Measurements from ENCODE around the gene HLA-DPA1.
"Not testable (repeated sequence)": the region's sequence is repeated elsewhere in the genome, so short reads cannot be mapped to it uniquely, and the experiment has no call there.

HLA-DPA1 gene

DNA sequence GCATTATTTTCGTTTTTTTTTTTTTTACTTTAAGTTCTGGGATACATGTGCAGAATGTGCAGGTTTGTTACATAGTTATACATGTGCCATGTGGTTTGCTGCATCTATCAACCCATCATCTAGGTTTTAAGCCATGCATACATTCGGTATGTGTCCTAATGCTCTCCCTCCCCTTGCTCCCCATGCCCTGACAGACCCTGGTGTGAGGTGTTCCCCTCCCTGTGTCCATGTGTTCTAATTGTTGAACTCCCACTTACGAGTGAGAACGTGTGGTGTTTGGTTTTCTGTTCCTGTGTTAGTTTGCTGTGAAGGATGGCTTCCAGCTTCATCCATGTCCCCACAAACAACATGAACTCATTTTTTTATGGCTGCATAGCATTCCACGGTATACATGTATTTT lies 10.0 kb downstream of the HLA-DPA1 start:
- not testable (repeated sequence) for H3K4me1 ChIP-seq (ENCODE audit: insufficient read depth, low read length); H3K9ac ChIP-seq (ENCODE audit: low read depth, low read length); H3K36me3 ChIP-seq (ENCODE audit: insufficient read depth, low read length); H3K9me3 ChIP-seq (ENCODE audit: control insufficient read depth, insufficient read depth, low read length)

DNA sequence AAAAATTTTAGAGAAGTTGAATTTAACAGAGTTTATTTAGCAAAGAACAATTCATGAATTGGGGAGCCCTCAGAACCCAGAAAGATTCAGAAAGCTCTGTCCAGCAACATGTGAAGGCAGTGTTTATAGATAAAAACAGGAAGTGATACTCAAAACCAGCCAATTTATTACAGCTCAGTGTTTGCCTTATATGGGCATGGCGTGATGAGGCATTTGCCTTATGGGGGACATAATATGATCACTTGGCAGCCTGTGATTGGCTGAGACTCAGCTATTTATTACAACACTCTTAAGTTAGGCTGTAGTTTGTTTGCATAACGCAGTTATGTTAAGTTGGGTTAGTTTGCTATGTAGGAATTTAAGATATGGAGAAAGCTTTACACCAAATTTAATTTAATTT lies 11.5 kb downstream of the HLA-DPA1 start:
- H3K9me3 ChIP-seq (ENCODE audit: control insufficient read depth, insufficient read depth, low read length) = no peaks in the 10 kb centered on the region
- no peaks in the 10 kb centered on the region for H3K36me3 ChIP-seq (ENCODE audit: insufficient read depth, low read length)
- H3K9ac ChIP-seq (ENCODE audit: low read depth, low read length) = no peak overlapping the region
- H3K4me1 ChIP-seq (ENCODE audit: insufficient read depth, low read length) = no peaks in the 10 kb centered on the region

DNA sequence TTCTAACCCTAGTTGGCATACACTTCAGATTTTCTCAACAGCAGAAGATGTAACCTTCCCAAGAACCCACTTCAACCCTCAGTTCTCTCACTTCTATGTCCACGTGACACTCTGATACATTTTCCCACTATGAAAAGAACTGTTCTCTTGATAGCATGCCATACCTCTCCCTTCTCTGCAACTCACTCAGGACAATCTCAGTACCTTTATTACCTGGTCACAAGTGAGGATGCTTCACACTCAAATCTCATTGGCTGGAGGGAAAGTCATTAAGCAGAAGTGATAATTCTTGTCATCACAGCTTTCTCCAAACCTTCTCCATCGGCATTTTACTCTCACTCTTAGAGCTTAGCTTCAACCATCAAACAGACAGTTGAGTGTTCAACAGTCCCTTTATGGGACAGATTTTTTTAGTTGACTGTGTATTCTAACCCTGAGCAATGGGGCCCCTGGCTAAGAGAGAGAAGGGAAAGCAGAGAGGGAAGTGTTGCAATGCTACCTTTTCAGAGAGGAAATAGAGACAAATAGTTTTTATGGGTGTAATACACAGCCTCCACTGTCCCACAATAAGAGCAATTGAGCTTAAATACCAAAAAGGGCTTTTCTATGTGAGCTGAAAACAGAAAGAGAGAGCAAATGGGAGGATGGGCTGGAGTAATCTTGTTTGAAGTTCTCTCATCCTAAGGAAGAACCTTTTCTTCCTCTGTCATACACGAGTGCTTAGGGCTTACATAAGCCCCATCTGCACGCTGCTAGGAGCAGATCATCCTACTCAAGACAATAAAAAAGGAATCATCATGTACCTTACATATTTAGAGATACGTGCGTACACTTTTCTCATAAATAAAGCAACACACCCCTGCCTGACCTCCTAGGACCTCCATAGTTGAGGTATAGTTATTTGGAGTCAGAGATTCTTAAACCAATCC lies 16.0 kb downstream of the HLA-DPA1 start:
- no peaks in the 10 kb centered on the region for H3K36me3 ChIP-seq (ENCODE audit: insufficient read depth, low read length)
- H3K9me3 ChIP-seq (ENCODE audit: control insufficient read depth, insufficient read depth, low read length) = no peaks in the 10 kb centered on the region; the same call in 1 of the 2 replicates
- no peaks in the 10 kb centered on the region; the same call in 1 of the 2 replicates for H3K4me1 ChIP-seq (ENCODE audit: insufficient read depth, low read length)
- no peak overlapping the region for H3K9ac ChIP-seq (ENCODE audit: low read depth, low read length)

DNA sequence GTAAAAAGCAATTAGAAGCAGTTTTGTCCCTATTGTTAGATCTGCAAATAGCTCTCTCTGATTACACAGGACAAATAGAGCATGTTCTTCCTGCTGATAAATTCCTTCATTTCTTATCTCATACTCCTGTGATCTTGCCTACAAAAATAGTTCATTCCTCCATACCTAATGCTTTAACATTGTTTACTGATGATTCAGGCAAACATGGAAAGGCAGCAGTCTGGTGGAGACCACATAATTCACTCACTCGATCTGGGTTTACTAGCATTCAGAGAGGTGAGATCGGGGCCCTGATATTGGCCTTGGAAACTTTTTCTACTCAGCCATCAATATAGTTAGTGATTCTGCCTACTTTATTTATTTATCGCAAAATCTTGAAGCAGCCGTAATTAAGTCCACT lies 20.2 kb downstream of the HLA-DPA1 start:
- no peaks in the 10 kb centered on the region; the same call in 1 of the 2 replicates for H3K9me3 ChIP-seq (ENCODE audit: control insufficient read depth, insufficient read depth, low read length)
- peaks cover 8% of the 10 kb centered on the region; the same call in 1 of the 2 replicates for H3K4me1 ChIP-seq (ENCODE audit: insufficient read depth, low read length)
- H3K9ac ChIP-seq (ENCODE audit: low read depth, low read length) = no peak overlapping the region
- H3K36me3 ChIP-seq (ENCODE audit: insufficient read depth, low read length) = no peaks in the 10 kb centered on the region

DNA sequence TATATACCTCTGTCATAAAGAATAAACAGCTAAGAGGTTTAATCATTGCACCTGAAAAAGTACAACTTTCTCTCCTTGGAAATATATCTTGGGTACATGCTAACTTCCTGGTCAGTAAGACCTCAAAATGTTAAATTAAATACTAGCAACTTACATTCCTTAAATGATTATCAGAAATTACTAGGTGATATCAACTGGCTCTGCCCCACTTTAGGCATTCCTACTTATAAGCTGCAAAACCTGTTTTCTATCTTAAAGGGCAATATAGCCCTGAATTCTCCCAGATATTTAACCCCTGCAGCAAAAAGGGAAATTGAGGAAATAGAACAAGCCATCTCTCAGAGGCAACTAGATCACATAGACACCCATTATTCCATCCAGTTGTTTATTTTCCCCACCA lies 20.8 kb downstream of the HLA-DPA1 start:
- peaks cover 8% of the 10 kb centered on the region; the same call in 1 of the 2 replicates for H3K4me1 ChIP-seq (ENCODE audit: insufficient read depth, low read length)
- H3K9ac ChIP-seq (ENCODE audit: low read depth, low read length) = no peak overlapping the region
- no peaks in the 10 kb centered on the region; the same call in 1 of the 2 replicates for H3K9me3 ChIP-seq (ENCODE audit: control insufficient read depth, insufficient read depth, low read length)
- H3K36me3 ChIP-seq (ENCODE audit: insufficient read depth, low read length) = no peaks in the 10 kb centered on the region

DNA sequence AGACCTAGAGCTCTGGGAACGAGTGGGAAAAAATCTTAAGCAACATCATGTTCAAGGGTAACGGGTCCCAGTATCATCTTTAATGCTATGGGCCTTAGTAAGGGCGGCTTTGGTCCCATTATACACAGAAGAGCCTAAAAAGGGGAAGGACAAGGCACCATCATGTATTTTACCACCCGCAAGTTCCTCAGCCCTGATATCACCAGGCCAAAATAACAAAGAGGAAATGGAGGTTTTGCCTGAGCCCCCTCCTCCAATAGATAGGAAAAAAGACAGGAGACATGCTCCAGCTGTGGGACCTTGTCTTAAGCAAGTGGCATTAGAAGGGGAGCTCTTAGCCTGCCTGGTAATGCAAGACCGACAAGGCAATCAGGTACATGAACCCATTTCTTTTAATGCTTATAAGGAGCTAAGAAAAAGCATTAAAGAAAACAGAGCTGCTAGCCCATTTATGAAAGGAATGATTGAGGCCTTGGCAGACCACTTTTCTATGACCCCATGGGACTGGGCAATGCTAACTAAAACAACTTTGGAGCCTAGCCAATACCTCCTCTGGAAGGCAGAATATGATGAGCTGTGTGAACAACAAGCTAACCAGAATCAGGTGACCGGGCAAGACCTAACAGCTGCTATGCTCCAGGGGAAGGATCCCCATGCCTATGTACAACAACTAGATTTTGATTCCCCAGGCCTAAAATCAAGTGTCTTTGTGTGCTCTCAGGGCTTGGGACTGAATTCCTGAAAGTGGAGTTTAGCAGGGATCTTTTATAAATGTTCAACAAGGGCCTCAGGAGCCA lies 23.2 kb downstream of the HLA-DPA1 start:
- Histone ChIP-seq H3K36me3 (ENCODE audit: insufficient read depth, low read length) (no peaks in the 10 kb centered on the region), H3K9me3 (ENCODE audit: control insufficient read depth, insufficient read depth, low read length) (no peaks in the 10 kb centered on the region; the same call in 1 of the 2 replicates), H3K9ac (ENCODE audit: low read depth, low read length) (no peak overlapping the region), H3K4me1 (ENCODE audit: insufficient read depth, low read length) (peaks cover 8% of the 10 kb centered on the region; the same call in 1 of the 2 replicates)

DNA sequence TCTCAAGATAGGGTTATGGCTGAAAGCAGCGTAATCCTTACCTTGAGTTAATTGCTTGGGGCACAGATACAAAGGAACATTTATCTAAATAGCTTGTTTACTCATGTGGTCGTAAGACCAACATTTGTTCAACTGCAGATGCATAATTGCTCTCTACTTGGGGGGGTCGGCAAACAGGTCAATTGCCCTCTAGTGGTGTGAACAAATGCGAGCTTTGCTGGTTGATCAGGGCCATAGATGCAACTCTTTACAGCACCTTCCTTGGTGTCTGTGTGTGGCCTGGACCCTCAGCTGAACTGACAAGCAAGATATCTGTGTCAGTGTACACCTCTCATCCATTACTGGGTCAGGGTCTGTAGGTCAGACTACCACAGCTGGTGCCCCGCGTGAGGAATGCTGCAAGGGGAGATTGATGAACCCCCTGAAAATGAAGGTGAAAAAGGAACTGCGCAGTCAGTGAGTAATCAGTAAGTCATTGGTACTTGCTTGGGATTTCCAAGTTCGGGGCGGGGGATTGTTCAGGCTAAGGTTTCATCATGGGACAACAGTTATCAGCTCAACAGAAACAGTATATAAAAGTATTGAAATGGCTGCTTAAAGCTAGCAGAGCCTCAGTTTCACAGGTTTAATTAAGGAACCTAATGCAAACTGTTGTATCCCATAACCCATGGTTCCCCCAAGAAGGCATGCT lies 24.0 kb downstream of the HLA-DPA1 start:
- Histone ChIP-seq H3K36me3 (ENCODE audit: insufficient read depth, low read length) (no peaks in the 10 kb centered on the region), H3K9ac (ENCODE audit: low read depth, low read length) (no peak overlapping the region), H3K4me1 (ENCODE audit: insufficient read depth, low read length) (peaks cover 8% of the 10 kb centered on the region; the same call in 1 of the 2 replicates), H3K9me3 (ENCODE audit: control insufficient read depth, insufficient read depth, low read length) (no peaks in the 10 kb centered on the region; the same call in 1 of the 2 replicates)

DNA sequence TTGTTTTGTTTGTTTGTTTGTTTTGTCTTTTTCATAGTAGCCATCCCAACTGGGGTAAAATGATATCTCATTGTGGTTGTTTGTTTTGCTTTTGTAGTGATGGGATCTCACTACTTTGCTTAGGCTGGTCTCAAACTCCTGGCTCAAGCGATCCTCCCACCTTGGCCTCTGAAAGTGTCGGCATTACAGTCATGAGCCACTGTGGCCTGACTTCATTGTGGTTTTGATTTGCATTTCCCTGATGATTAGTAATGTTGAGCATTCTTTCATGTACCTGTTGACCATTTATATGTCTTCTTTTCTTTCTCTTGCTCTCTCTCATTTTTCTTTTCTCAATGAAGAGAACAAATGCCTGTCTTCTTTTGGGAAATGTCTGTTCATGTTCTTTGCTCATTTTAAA lies 33.3 kb downstream of the HLA-DPA1 start:
- no peaks in the 10 kb centered on the region for H3K9me3 ChIP-seq (ENCODE audit: control insufficient read depth, insufficient read depth, low read length)
- no peaks in the 10 kb centered on the region for H3K4me1 ChIP-seq (ENCODE audit: insufficient read depth, low read length)
- H3K9ac ChIP-seq (ENCODE audit: low read depth, low read length) = no peak overlapping the region
- no peaks in the 10 kb centered on the region for H3K36me3 ChIP-seq (ENCODE audit: insufficient read depth, low read length)

DNA sequence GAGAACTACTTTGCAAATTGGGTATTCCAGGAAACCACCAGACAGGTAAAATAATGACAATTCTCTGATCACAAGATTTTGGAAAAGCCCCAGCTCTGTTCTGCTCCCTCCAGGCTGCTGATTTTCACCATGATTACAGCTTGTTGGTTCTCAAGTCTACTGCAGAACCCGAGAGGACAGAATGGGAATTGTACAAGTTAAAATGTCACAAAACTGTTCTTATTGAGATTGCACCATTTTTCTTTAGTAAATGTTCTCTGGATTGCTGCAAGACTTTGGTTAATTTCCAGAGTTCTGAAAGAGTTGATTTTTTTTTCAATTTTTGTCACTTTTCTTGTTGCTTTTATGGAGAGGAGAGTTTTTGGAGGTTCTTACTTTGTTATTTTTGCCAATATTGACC lies 36.9 kb downstream of the HLA-DPA1 start:
- H3K36me3 ChIP-seq (ENCODE audit: insufficient read depth, low read length) = no peaks in the 10 kb centered on the region
- H3K9ac ChIP-seq (ENCODE audit: low read depth, low read length) = no peak overlapping the region
- no peaks in the 10 kb centered on the region for H3K4me1 ChIP-seq (ENCODE audit: insufficient read depth, low read length)
- no peaks in the 10 kb centered on the region for H3K9me3 ChIP-seq (ENCODE audit: control insufficient read depth, insufficient read depth, low read length)

DNA sequence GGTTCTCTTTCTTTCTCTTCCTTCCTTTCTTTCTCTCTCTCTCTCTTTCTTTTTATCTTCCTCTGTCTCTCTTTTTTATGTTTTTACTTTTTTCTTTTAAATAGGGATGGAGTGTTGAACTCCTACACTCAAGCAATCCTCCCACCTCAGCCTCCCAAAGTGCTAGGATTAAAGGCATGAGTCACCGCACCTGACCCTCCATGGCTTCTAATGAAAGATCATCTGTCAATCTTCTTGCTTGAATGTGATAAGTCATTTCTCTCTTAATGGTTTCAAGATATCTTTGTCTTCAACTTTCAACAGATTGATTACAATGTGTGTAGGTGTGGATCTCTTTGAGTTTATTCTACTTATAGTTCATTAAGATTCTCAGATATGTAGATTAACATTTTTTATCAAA lies 38.9 kb downstream of the HLA-DPA1 start:
- Histone ChIP-seq H3K9me3 (ENCODE audit: control insufficient read depth, insufficient read depth, low read length) (no peaks in the 10 kb centered on the region), H3K9ac (ENCODE audit: low read depth, low read length) (no peak overlapping the region), H3K4me1 (ENCODE audit: insufficient read depth, low read length) (no peaks in the 10 kb centered on the region), H3K36me3 (ENCODE audit: insufficient read depth, low read length) (no peaks in the 10 kb centered on the region)

DNA sequence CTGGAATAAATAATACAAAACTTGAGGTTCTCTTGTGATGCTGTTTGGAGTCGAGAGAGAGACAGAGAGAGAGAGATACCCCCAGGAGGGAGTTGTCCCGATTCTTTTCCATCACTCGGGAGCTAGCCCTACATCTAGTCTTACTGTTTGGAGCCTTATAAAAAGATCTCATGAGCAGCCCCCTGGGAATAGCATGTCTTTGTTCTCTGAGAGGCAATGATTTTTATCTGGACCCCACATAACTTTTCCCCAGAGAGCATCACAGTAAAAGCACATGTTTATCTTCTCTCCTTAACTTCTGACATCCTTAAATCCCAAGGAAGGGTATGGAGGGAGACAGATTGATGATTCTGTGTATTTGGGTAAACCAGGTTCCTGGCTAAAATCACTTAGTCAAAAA lies 43.2 kb downstream of the HLA-DPA1 start:
- H3K36me3 ChIP-seq (ENCODE audit: insufficient read depth, low read length) = no peaks in the 10 kb centered on the region
- no peaks in the 10 kb centered on the region for H3K9me3 ChIP-seq (ENCODE audit: control insufficient read depth, insufficient read depth, low read length)
- no peaks in the 10 kb centered on the region for H3K4me1 ChIP-seq (ENCODE audit: insufficient read depth, low read length)
- H3K9ac ChIP-seq (ENCODE audit: low read depth, low read length) = no peak overlapping the region

DNA sequence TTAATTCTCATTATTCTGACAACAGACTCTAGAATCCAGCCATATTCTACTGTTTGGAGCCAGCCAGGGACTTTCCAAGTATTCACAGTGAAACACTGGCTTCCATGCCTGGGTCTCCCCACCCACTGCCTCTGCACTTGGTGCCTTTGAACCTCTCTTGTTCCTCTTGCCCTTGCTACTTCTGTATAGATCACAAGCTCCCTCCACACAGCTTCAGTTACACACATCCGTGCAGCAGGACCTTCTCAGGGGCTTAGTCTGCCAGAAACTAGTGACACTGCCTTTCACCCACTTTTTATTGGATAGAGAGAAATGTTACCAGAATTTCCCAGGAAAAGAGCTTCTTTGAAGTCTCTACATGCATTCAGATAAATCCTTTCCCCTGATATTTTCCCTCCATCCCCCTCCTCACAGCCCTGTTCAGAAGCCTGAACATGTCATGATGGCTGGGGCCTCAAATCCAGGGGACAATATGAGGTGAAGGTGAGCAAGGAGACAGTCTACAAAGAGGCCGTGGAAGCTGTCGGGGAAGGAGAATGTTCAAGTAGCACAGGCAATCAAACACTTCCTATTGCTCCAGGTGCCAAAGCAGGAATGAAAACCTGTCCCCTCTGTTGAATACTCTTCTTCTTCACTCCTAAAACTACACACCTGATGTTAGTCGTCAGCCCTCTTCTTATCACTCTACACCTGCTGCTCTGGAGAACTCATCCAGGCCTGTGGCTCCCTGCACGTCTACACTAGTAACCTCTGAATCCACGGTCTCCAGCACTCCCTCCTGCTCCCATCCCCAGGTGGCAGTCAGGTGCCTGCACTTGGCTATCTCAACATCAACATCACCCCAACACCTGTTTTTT lies 43.9 kb downstream of the HLA-DPA1 start:
- H3K36me3 ChIP-seq (ENCODE audit: insufficient read depth, low read length) = no peaks in the 10 kb centered on the region
- H3K9me3 ChIP-seq (ENCODE audit: control insufficient read depth, insufficient read depth, low read length) = no peaks in the 10 kb centered on the region
- H3K9ac ChIP-seq (ENCODE audit: low read depth, low read length) = no peak overlapping the region
- no peaks in the 10 kb centered on the region for H3K4me1 ChIP-seq (ENCODE audit: insufficient read depth, low read length)

DNA sequence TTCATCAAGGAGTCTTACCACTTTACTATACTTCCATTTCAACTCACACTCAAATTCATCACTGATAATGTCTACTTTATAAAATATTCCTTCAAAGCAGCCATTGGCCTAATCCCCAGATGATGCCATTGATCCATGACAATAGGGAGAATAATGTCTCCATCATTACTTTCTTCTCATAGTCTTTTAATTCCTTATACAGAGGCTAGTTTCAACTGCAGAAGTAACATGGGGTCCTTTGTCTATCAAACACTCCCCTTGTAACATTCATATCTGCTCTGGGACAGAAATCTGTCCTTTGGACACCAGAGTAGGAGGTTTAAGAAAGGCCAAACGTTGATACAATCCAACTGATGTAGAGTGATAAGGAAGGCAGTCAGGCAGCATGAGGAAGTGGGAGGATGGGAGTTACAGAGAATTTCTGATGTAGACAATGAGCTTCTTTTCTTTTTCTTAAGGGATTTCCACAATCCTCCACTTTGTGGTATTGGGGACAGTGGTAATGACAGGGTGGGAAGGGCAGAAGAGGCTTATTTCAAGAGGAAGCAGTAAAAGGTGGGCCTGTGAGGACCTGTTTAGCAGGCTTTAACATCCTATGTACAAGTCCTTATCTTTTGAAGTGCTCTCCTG lies 45.1 kb downstream of the HLA-DPA1 start:
- H3K9me3 ChIP-seq (ENCODE audit: control insufficient read depth, insufficient read depth, low read length) = no peaks in the 10 kb centered on the region
- H3K36me3 ChIP-seq (ENCODE audit: insufficient read depth, low read length) = no peaks in the 10 kb centered on the region
- H3K9ac ChIP-seq (ENCODE audit: low read depth, low read length) = no peak overlapping the region
- no peaks in the 10 kb centered on the region for H3K4me1 ChIP-seq (ENCODE audit: insufficient read depth, low read length)

Measured in ES-I3 (cell line).